HG02588 (cell line): ENCODE measurements around the gene ADAMTS6.

Source experiments
- ATAC-seq: cut with Tn5 transposase; IDR thresholded peaks from one replicate; pipeline ENCODE4 v1.9.1; 2021; ENCODE audit warnings: mild to moderate bottlenecking, moderate library complexity; ENCODE audit not compliant: unreplicated experiment

The ADAMTS6 gene

DNA sequence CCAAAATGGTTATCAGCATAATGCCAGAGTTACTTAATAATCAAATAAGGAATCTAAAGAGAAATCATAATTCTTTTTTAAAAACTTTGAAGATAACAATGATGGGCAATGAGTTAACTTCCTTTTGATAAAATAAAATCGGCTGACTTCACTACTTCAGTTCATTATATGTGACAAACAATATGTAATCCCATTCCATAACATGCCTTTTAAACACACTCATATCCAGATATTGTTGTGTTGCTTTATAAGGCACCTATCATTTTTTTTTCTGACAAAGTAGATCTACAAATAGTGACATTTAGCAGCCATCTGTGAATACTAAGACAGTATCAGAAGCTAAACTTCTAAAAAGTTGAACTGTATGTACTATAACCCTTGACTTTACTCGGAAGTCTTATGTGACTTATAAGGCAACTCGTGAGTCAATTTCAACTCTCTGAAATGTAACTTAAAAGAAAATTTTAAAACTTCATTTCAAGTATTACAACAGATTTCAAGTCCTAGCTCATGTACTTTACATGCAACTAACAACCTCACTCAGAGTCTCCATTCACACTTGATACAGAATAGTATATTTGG is 7.5 kb downstream of the ADAMTS6 start:
- no peak for ATAC-seq

DNA sequence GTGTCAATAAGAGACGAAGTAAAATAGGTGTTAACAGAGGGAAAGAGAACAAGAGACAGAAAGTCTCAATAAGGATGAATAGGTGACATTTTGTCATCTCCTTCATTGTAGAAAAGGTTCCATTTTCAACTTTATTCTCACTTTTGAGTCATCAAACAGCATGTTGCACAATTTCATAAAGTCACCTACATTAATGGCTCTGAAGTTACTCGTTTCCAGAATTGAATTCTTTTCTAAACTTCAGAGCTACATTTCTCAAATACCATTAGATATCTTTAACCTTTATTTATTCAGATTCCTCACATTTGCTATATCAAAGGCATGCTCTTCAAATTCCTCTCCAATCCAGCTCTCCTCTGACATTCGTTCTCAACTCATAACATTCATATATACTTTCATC is 13.1 kb downstream of the ADAMTS6 start:
- ATAC-seq, result no peak

DNA sequence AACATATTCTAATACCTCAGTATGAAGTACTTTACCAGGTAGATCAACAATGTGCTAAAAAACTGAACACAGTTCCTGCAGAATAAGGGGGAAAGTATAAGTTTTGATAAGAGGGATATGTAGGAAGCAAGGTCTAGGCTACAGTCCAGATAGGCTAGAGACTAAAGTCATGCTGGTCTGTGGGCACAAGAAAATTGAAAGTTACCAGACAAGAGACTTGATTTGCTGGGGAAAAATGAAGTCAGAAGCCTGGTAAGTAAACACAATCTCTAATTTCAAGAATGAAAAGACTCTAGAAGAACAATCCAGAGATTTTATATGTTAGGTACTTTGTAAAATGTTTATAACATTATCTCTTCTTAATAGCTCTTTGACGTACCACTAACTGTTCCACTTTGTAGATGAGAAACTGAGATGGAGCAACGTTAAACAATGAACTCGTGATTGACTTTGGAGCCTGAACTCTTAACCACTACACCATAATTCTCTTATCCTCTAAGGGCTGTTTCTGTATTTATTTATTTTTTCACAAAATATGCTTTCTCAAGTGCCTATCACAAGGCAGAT is 19.5 kb downstream of the ADAMTS6 start:
- ATAC-seq, result no peak

DNA sequence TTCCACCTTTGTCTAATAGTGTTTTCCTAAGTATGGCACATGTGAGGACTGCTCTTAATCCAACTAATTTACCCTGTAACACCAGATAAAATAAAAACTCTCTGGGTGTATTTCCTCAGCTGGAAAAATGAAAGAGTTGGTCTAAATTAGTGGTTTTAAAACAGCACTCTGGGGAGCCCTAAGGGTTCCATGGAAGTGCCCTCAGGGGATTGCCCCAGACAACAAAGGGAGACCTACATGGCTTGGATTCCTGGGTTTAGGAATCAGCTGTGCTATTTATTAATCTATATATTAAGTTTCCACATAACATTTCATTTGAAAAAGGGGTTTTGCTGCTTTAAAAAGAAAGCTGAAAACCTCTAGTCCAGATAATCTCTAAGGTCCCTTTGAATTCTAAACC is 20.2 kb downstream of the ADAMTS6 start:
- ATAC-seq, result no peak

DNA sequence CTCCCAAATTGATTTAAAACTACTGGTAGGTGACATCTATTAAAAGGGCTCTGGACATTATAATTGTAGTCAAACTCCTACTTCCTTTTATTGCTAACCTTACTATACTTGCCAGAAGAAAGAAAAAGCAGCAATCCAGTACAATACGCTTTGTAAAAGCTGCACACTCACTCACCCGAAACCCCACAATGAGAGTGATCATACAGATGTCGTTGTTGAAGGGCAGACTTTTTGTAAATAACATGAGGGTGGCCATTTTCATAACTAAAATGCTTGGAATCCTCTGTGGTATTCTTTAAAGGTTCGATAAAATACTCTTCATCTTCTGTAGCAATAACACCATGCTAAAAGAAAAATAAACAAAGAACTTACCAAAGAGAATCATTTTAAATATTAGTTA is 21.7 kb downstream of the ADAMTS6 start:
- ATAC-seq, result no peak

DNA sequence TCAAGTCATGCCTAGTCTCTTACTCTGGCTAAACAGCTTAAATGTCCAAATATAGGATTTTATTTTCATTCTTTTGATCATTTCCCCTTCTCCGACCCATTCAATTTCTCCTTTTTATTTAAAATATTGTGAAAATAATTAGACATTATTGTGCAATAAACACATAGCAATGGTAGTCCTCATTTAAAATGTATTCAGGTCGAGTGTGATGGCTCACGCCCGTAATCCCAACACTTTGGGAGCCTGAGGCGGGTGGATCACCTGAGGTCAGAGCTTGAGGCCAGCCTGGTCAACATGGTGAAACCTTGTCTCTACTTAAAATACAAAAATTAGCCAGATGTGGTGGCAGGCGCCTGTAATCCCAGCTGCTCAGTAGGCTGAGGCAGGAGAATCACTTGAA is 26.7 kb downstream of the ADAMTS6 start:
- no peak for ATAC-seq

DNA sequence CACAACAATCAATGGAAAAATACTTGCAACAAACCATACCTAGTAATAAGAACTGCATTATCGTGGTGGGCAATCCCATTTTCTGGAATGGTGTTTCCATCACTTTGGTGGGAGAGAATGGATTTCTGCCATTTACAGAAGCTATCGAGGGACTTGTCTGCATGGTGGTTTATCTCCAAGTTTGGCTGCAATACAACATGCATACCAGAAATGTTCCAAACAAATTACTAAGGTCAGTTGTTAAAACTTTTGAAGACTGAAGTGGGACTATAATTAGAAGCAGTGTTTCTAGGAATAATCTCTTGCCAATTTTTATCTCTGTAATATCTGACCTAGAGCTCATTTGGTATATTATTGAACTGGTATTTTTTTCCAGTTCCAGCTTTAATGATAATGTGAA is 30.3 kb downstream of the ADAMTS6 start:
- no peak for ATAC-seq

DNA sequence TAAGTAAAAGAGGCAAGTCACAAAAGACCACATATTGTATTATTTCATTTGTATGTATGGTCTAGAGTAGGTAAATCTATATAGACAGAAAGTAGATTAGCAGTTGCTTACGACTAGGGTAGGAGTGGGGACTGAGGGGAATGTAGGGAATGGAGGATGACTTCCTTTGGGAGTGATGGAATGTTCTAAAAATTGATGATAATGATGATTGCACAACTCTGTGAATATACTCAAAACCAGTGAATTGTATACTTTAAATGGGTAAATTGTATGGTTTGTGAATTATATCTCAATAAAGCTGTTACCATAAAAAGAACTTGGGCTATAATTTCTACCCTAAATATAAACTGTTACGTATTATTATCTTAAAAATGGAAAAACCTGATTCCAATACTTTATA is 35.0 kb downstream of the ADAMTS6 start:
- no peak for ATAC-seq

DNA sequence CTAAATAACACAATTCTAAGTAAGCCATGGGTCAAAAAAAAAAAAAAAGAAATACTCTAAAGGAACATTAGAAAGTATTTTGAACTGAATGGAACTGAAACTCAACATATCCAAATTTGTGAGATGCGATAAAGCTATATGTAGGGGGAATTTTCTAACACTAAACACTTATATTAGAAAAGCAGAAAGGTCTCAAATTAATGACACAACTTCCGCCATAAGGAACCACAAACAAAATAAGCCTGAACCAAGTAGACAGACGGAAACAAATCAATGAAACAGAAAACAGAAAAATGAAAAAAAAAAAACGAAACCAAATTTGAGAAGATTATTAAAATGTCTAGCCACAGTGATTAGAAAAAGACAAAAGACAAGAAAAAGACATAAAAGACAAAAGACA is 39.9 kb downstream of the ADAMTS6 start:
- ATAC-seq, result no peak

DNA sequence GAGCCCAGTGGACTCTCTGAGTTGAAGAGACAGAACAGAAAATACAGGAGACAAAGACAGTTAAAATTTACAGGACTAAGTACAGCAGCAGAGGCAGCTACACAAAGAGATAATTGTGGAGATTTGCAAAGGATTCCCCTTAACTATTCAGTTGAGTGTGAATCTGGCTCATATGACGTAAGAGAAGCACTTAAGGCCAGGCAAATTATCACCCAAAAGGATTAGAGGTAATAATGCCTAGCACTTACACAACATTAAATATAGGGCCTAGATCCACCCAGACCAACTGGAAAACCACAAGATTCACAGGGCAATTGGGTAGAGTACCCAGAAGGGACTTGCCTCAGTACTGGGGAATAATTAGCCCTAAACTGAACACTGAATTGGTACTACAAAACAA is 41.3 kb downstream of the ADAMTS6 start:
- no peak for ATAC-seq

DNA sequence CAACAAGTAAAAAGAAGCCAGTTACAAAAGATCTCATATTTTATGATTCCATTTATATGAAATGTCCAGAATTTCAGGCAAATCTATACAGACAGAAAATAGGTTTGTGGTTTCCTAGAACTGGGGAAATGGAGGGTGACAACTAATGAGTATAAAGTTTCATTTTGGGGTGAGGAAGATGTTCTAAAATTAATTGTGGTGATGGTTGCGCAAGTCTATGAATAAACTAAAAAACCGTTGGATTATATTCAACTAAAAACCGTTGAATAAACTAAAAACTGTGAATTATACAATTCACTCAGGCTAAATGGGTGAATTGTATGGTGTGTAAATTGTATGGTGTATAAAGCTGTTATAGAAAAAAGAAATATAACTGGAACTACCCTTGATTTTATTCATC is 47.6 kb downstream of the ADAMTS6 start:
- no peak for ATAC-seq

DNA sequence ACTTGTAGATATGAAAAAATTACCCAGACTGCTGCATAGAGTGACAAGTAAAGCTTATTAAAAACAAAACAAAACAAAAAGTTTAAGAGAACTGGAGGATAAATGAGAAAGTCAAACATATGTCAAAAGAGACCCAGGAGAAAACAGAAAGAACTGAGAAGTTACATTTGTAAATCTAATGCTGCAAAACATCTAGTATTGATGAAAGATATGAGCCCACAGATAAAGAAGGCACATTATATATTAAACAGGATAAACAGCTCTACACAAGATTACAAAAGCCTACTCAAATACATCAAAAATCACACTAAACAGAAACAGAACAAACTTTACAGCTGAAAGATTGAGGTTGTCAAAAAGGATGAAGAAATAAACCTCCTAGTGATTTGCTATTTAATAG is 55.1 kb downstream of the ADAMTS6 start:
- no peak for ATAC-seq

DNA sequence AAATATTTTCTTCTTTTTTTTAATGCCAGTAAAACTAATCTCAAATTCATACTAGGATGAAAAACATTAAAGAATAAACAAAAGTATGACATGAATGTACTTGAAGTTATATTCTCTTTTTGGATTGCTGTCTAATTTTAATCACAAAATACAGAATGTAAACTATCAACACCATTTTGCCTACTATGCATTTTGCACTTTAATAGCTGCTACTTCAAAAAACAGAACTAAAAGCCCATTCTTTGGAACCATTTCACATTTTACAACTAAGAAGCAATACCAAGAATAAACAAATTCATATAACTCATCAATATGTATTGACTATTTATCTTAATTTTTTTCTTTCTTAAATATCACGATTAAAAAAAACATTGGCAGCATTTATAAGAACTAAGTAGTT is 58.1 kb downstream of the ADAMTS6 start:
- ATAC-seq, result no peak

DNA sequence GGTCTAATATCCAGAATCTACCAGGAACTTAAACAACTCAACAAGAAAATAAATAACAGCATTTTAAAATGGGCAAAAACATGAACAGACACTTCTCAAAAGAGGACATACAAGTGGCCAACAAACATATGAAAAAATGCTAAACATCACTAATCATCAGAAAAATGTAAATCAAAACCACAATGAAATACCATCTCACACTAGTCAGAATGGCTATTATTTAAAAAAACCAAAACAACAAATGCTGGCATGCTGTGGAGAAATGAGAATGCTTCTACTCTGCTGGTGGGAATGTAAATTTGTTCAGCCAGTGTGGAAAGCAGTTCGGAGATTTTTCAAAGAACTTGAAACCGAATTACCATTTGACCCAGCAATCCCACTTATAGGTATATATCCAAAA is 63.1 kb downstream of the ADAMTS6 start:
- ATAC-seq, result no peak

DNA sequence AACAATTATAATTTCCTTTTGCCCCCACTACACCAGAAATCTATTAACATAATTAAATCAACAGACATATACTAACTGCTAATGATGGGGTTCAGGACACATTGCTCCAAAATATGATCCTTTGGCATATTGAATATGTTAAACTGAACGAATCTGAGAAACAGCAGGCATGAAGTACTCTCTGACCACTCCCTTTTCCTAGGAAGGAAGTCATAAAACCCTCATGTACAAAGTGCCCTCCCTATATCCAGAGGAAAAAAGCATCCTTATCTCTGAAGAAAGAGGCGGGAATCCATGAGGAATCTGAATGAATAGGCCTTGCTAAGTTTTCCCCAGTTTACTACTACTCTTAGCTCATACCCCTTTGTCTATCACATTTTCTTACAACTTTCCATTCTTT is 67.9 kb downstream of the ADAMTS6 start:
- no peak for ATAC-seq

DNA sequence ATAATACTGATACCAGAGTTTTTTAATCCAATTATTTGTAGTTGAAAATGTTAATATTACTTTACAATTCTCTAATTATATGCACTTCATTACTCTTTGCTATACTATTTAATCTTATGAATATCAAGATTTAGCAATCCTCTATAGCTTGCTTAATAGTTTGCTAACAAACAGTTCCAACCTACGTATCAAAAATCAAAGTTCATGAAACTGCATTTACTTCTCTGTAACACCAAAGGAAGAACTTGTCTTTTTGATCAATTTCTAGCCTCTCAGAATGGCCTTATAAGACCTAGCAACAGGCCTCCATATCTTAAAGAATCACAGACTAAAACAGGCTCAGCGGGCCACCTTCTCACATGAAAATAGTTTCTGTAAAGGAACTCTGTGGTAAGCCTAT is 68.9 kb downstream of the ADAMTS6 start:
- ATAC-seq, result no peak

DNA sequence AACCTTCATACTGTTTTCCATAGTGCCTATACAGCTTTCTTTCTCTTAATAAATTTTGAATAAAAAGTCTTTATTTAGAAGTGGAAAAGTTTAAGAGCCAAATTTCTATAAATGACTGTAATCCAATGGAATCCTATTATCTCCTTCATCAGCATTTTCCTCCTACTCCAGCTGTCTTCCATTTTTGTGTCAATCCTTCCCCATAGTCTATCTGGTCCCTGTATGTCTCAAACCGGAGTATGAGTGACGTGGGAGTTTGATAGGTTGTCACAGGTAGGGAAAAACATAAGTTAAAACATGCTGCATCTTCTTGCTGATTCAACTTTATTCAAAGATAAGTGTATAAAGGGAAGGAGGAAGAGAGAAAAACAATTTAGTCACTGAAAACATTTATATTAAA is 70.4 kb downstream of the ADAMTS6 start:
- ATAC-seq, result no peak

DNA sequence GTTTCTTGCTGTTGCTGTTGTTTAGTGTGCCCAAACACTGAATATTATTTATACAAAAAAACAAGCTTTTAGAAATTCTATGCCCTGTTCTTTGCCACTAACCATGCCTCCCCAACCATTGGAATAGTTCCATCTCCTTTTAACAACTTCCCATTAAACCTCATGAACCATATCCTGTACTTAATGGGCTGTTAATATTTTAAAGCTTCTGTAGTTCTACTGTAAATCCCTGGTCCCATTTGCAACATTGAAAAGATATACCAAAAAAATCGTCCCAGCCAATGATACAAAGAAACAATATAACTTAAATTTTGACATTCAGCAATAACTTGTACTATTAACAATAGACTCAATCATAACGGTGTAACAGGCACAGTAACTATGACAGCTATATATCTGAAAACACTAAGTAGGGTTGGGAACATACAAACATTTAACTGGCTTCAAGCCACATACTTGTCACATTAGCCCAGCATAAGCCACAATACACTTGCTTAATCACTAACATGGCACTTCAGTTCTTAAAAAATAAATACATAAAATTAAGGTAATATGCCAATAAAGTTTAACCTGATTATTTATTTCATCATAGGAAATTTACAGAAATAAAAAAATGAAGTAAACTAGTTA is 86.1 kb downstream of the ADAMTS6 start:
- ATAC-seq, result no peak

DNA sequence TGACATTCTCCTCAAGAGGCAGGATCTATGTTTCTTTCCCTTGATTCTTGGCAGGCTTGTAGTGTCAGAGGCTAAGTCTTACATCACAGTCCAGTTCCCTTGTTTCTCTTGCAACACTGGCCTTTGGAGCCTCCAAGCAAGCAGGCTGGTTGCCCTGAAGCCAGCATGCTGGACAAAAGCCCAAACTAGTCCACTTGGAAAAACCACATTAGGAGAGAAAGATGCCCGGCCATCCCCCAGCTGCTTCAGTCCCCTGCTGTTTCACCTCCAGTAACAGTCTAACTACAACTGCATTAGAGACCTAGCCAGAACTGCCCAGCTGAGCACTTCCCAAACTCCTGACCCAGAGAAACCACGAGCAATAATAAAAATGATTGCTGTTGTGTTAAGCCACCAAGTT is 87.6 kb downstream of the ADAMTS6 start:
- ATAC-seq, result no peak

DNA sequence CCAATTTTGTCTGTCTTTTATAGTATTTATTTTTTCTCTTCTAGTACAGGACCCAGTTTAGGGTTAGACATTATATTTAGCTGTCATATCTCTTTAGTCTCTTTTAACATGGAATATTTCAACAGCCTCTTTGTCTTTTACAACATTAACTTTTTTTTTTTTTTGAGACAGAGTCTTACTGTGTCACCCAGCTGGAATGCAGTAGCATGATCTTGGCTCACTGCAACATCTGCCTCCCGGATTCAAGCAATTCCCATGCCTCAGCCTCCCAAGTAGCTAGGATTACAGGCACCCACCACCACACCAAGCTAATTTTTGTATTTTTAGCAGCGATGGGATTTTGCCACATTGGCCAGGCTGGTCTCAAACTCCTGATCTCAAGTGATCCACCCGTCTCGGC is 90.1 kb downstream of the ADAMTS6 start:
- no peak for ATAC-seq

DNA sequence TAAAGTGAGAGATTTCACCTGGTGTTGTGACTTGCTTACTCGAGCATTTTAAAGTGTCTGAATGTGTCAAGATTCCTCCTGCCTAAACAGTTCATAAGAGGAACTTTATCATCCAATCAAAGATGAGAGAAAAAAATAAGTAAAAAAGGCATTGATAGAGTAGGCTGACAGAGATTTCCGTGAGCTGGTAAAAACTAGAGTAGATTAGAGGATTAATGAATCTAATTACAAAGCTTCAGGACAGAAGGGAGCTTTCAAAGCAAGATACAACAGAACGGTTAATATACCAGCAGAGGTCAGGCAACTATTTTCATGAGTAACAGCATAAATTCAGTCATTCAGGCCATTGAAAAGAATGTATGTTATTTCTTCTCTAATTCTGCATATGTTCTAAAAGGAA is 91.5 kb downstream of the ADAMTS6 start:
- ATAC-seq, result no peak

DNA sequence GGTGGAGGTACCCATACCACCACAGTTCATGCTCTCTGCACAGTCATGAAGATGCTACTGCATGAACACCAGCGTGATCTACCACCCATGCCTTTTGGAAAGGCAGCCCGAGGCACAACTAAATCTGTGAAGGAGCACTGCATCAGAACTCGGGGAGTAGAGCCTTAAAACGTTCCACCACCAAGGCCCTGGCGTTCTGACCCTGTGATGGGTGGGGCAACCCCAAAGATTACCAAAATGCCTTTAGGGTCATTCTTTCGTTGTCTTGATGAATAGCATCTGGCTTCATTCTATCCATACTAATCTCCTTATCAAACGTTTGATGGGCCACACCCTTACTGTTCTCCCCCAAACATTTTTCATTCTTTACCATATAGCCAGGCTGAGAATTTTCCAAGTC is 97.9 kb downstream of the ADAMTS6 start:
- ATAC-seq, result no peak

DNA sequence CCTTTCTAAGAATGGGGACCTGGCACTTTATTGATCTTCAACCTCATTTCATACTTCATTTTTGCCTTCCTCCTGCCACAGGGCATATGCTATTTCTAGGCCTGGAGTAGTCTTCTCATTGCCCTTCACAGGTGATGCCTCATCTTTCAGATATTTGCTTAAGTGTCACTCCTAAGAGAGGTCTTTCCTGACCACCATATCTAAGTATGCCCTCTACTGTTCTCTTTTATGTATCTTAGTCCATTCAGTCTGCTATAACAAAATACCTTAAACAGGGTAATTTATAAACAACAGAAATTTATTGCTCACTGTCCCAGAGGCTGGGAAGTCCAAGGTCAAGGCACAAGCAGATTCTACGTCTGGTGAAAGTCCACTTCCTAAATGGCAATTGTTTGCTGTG is 99.1 kb downstream of the ADAMTS6 start:
- no peak for ATAC-seq
